Testis (tissue), 2 donors: ENCODE data around the gene ANO10.
"Not testable (repeated sequence)": the region's sequence is repeated elsewhere in the genome, so short reads cannot be mapped to it uniquely, and the experiment has no call there.

Experiments
- CTCF ChIP-seq, 3 experiments: fragments of 450-650 bp in 2 of 3; fragments of 200-600 bp in 1 of 3; sonication (generic) in 1 of 3; IDR thresholded peaks; one replicate each; pipeline ENCODE4 v1.5.1; 2016 to 2019; ENCODE audit warnings: antibody characterized with exemption in 3 of 3, mild to moderate bottlenecking in 2 of 3, moderate library complexity in 1 of 3
- POLR2A ChIP-seq: fragments of 450-650 bp; IDR thresholded peaks from one replicate; pipeline ENCODE4 v1.6.1; 2017; ENCODE audit warnings: antibody characterized with exemption, mild to moderate bottlenecking, moderate library complexity

GRCh38 chr3:43544277-43544676 lies 77.5 kb downstream of the ANO10 start:
- TF ChIP-seq CTCF (IDR thresholded peaks at IDR 0.05), result peak in 1 of 3 experiments; percentile 65
- not testable (repeated sequence) for TF ChIP-seq POLR2A
